Measurements from ENCODE around the gene BUB3.
"Not testable (repeated sequence)": the region's sequence is repeated elsewhere in the genome, so short reads cannot be mapped to it uniquely, and the experiment has no call there.

BUB3 gene

GRCh38 chr10:123175389-123176387, 21.5 kb downstream of the BUB3 start:
- H3K4me1 ChIP-seq (ENCODE audit: control insufficient read depth, insufficient read depth, low read length): no peaks in the 10 kb centered on the region
- no peak overlapping the region for H3K4me3 ChIP-seq (ENCODE audit: insufficient read depth, low read depth, low read length)
- H3K27me3 ChIP-seq (ENCODE audit: control insufficient read depth, insufficient read depth, low read length, poor library complexity, severe bottlenecking): no peaks in the 10 kb centered on the region
- H3K9me3 ChIP-seq (ENCODE audit: control insufficient read depth, low read length): no peaks in the 10 kb centered on the region
- H3K36me3 ChIP-seq (ENCODE audit: control insufficient read depth, insufficient read depth, low read length): no peaks in the 10 kb centered on the region
- WGBS, 2 experiments: 85 to 86% methylated on average over 8 to 9 of the region's 9 CpGs
- no peak overlapping the region for H3K27ac ChIP-seq (ENCODE audit: insufficient read depth, low read depth, low read length, poor library complexity, severe bottlenecking)

GRCh38 chr10:123178390-123178789, 24.2 kb downstream of the BUB3 start:
- H3K27me3 ChIP-seq (ENCODE audit: control insufficient read depth, insufficient read depth, low read length, poor library complexity, severe bottlenecking); H3K9me3 ChIP-seq (ENCODE audit: control insufficient read depth, low read length); H3K36me3 ChIP-seq (ENCODE audit: control insufficient read depth, insufficient read depth, low read length); H3K4me3 ChIP-seq (ENCODE audit: insufficient read depth, low read depth, low read length); H3K4me1 ChIP-seq (ENCODE audit: control insufficient read depth, insufficient read depth, low read length); H3K27ac ChIP-seq (ENCODE audit: insufficient read depth, low read depth, low read length, poor library complexity, severe bottlenecking): not testable (repeated sequence)
- 88 to 95% methylated on average over 3 to 4 of the region's 4 CpGs for WGBS, 2 experiments

DNA sequence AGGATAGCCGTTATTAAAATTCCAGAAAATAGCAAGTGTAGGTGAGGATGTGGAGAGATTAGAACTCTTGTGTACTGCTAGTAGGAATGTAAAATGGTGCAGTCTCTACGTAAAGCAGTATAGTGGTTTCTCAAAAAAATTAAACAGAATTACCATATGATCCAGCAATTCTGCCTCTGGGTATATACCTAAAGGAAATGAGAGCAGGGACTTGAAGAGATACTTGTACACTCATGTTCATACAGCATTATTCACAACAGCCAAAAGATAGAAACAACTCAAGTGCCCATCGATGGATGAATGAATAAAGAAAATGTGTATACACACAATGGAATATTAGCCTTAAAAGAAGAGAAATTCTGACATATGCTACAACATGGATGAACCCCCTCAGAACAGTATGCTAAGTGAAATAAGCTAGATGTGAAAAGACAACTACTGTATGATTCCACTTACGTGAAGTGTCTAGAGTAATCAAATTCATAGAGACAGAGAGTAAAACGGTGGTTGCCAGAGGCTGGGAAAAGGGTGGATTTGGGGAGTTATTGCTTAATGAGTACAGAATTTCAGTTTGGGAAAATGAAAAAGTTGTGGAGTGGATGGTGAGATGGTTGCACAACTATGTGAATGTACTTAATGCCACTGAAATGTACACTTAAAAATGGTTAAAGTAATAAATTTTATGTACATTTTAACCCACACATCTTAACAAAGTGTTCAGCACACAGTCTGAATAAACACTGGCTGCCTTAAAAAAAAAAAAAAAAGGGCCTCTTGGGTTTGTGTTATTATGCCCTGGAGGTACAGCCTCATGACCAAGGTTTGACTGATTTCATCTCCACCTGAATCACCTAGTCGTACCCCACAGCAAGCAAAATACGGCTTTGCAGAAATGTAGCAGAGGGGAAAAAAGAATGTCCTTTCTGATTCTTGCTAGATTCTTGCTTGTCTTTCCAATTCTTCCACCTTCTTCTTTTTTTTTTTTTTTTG, 26.2 kb downstream of the BUB3 start:
- WGBS, 2 experiments: 86 to 91% methylated on average over 6 to 7 of the region's 7 CpGs
- H3K27me3 ChIP-seq (ENCODE audit: control insufficient read depth, insufficient read depth, low read length, poor library complexity, severe bottlenecking): no peaks in the 10 kb centered on the region
- H3K4me1 ChIP-seq (ENCODE audit: control insufficient read depth, insufficient read depth, low read length): no peaks in the 10 kb centered on the region
- H3K9me3 ChIP-seq (ENCODE audit: control insufficient read depth, low read length): no peaks in the 10 kb centered on the region
- no peaks in the 10 kb centered on the region for H3K36me3 ChIP-seq (ENCODE audit: control insufficient read depth, insufficient read depth, low read length)
- no peak overlapping the region for H3K4me3 ChIP-seq (ENCODE audit: insufficient read depth, low read depth, low read length)
- no peak overlapping the region for H3K27ac ChIP-seq (ENCODE audit: insufficient read depth, low read depth, low read length, poor library complexity, severe bottlenecking)

GRCh38 chr10:123183724-123184123, 29.5 kb downstream of the BUB3 start:
- 100% methylated on average over 1 of the region's 2 CpGs for WGBS, 2 experiments
- Histone ChIP-seq H3K9me3 (ENCODE audit: control insufficient read depth, low read length) (no peaks in the 10 kb centered on the region), H3K4me1 (ENCODE audit: control insufficient read depth, insufficient read depth, low read length) (no peaks in the 10 kb centered on the region), H3K27ac (ENCODE audit: insufficient read depth, low read depth, low read length, poor library complexity, severe bottlenecking) (no peak overlapping the region), H3K27me3 (ENCODE audit: control insufficient read depth, insufficient read depth, low read length, poor library complexity, severe bottlenecking) (no peaks in the 10 kb centered on the region), H3K4me3 (ENCODE audit: insufficient read depth, low read depth, low read length) (no peak overlapping the region), H3K36me3 (ENCODE audit: control insufficient read depth, insufficient read depth, low read length) (no peaks in the 10 kb centered on the region)

DNA sequence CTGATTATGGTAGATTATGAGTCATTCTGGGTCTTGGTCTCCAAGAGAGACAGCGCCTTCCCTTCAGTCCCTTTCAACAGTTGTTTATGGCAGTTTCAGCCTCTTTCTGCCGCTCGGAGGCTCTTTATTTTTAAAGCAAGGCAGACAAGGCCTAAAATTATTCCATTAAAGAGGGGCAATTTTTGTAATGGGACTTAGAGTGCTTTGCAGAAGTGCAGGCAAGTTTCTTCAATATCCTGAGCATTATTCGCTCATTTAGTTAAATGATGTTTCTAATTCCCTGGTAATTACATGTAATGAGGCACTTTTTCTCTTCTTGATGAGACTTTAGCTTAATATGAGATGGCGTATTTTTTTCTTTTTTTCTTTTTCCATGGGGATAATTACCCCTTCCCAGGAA, 33.6 kb downstream of the BUB3 start:
- Histone ChIP-seq H3K4me1 (ENCODE audit: control insufficient read depth, insufficient read depth, low read length) (no peaks in the 10 kb centered on the region), H3K27me3 (ENCODE audit: control insufficient read depth, insufficient read depth, low read length, poor library complexity, severe bottlenecking) (no peaks in the 10 kb centered on the region), H3K36me3 (ENCODE audit: control insufficient read depth, insufficient read depth, low read length) (no peaks in the 10 kb centered on the region), H3K27ac (ENCODE audit: insufficient read depth, low read depth, low read length, poor library complexity, severe bottlenecking) (no peak overlapping the region), H3K4me3 (ENCODE audit: insufficient read depth, low read depth, low read length) (no peak overlapping the region), H3K9me3 (ENCODE audit: control insufficient read depth, low read length) (no peaks in the 10 kb centered on the region)
- 98% methylated on average over 4 to 5 of the region's 5 CpGs for WGBS, 2 experiments

DNA sequence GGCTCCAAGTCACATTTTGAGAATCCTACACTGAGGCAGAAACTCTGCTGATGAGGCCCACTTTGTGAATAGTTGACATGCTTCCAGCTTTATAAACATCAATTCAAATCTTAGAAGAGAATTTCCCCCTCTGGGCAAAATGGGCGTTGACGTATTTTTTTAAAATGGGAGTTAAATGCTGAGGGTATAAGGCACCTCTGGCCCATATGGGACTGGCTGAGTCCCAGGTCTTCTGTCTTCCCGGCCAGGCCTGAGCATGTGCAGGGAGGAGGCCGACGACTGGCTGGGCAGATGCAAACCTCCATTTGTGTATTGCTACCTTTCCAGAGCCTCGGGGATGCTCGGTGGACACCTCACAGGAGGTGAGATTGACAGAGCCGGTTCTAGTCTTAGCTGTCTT, 37.7 kb downstream of the BUB3 start:
- no peak overlapping the region for H3K4me3 ChIP-seq (ENCODE audit: insufficient read depth, low read depth, low read length)
- H3K27ac ChIP-seq (ENCODE audit: insufficient read depth, low read depth, low read length, poor library complexity, severe bottlenecking): no peak overlapping the region
- peaks cover 3% of the 10 kb centered on the region for H3K4me1 ChIP-seq (ENCODE audit: control insufficient read depth, insufficient read depth, low read length)
- H3K36me3 ChIP-seq (ENCODE audit: control insufficient read depth, insufficient read depth, low read length): no peaks in the 10 kb centered on the region
- no peaks in the 10 kb centered on the region for H3K27me3 ChIP-seq (ENCODE audit: control insufficient read depth, insufficient read depth, low read length, poor library complexity, severe bottlenecking)
- no peaks in the 10 kb centered on the region for H3K9me3 ChIP-seq (ENCODE audit: control insufficient read depth, low read length)
- 92 to 95% methylated on average over 8 of the region's 8 CpGs for WGBS, 2 experiments

DNA sequence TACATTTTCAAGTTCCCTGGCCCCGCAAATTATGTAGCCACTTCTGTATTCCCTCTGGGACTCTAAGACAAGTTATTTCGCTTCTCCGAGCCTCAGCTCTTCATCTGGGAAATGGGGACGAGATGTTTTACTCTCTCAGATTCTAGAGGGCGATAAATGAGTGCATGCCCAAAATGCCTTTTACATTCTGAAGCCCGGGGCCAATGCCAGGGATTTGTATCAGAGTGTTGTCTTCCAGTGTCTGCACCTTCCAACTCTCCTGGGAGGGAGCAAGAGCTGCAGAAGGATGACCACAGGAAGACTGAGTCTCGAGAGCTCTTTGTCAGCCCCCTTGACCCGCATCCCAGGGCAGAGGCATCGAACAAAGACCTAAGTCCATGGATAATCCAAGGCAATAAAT, 39.9 kb downstream of the BUB3 start:
- Histone ChIP-seq H3K27ac (ENCODE audit: insufficient read depth, low read depth, low read length, poor library complexity, severe bottlenecking) (no peak overlapping the region), H3K27me3 (ENCODE audit: control insufficient read depth, insufficient read depth, low read length, poor library complexity, severe bottlenecking) (no peaks in the 10 kb centered on the region), H3K4me1 (ENCODE audit: control insufficient read depth, insufficient read depth, low read length) (peaks cover 3% of the 10 kb centered on the region), H3K4me3 (ENCODE audit: insufficient read depth, low read depth, low read length) (no peak overlapping the region), H3K36me3 (ENCODE audit: control insufficient read depth, insufficient read depth, low read length) (no peaks in the 10 kb centered on the region), H3K9me3 (ENCODE audit: control insufficient read depth, low read length) (no peaks in the 10 kb centered on the region)
- WGBS, 2 experiments: 90 to 96% methylated on average over 9 of the region's 9 CpGs

DNA sequence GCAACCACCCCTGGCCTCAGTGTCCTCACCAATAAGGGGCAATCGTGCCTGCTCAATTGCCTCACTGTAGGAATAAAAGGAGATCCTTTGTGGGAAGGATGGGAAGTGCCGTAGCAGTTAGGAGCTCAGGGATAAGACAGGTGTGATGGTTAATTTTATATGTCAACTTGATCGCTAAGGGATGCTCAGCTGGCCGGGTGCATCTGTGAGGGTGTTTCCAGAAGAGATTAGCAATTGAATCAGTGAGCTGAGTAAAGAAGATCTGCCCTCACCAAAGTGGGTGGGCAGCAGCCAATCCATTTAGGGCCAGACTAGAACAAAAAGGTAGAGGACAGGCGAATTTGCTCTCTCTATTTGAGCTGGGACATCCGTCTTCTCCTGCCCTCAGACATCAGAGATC, 46.3 kb downstream of the BUB3 start:
- H3K4me3 ChIP-seq (ENCODE audit: insufficient read depth, low read depth, low read length): no peak overlapping the region
- WGBS, 2 experiments: 68 to 70% methylated on average over 6 of the region's 6 CpGs
- no peaks in the 10 kb centered on the region for H3K4me1 ChIP-seq (ENCODE audit: control insufficient read depth, insufficient read depth, low read length)
- no peaks in the 10 kb centered on the region for H3K9me3 ChIP-seq (ENCODE audit: control insufficient read depth, low read length)
- H3K36me3 ChIP-seq (ENCODE audit: control insufficient read depth, insufficient read depth, low read length): no peaks in the 10 kb centered on the region
- H3K27ac ChIP-seq (ENCODE audit: insufficient read depth, low read depth, low read length, poor library complexity, severe bottlenecking): no peak overlapping the region
- no peaks in the 10 kb centered on the region for H3K27me3 ChIP-seq (ENCODE audit: control insufficient read depth, insufficient read depth, low read length, poor library complexity, severe bottlenecking)

GRCh38 chr10:123202506-123202905, 48.3 kb downstream of the BUB3 start:
- no peaks in the 10 kb centered on the region for H3K9me3 ChIP-seq (ENCODE audit: control insufficient read depth, low read length)
- H3K36me3 ChIP-seq (ENCODE audit: control insufficient read depth, insufficient read depth, low read length): no peaks in the 10 kb centered on the region
- no peak overlapping the region for H3K4me3 ChIP-seq (ENCODE audit: insufficient read depth, low read depth, low read length)
- 93 to 94% methylated on average over 8 of the region's 8 CpGs for WGBS, 2 experiments
- H3K27ac ChIP-seq (ENCODE audit: insufficient read depth, low read depth, low read length, poor library complexity, severe bottlenecking): no peak overlapping the region
- H3K27me3 ChIP-seq (ENCODE audit: control insufficient read depth, insufficient read depth, low read length, poor library complexity, severe bottlenecking): no peaks in the 10 kb centered on the region
- H3K4me1 ChIP-seq (ENCODE audit: control insufficient read depth, insufficient read depth, low read length): no peaks in the 10 kb centered on the region
